ENCODE measurements around the gene HS3ST3A1.

Gene HS3ST3A1

DNA sequence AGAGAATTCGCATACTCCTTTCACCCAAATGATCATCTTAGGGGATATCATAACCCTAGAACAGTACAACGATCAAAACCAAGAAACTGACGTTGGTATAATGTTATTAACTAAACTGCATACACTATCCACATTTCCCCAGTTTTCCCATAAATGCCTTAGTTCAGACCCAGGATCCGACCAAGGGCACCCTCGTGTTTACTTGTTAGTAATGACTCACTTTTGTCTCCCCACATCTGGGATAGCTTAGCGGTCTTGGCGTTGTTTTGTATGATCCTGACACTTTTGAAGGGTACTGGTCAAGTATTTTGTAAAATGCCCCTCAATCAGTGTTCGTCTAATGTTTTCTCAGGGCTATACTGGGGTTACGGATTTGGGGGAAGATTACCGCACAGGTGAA, 8.0 kb downstream of the HS3ST3A1 start:
- H3K27me3 Mint-ChIP-seq (ENCODE audit: low read depth) = peaks cover 44% of the 10 kb centered on the region
- H3K36me3 Mint-ChIP-seq (ENCODE audit: low read depth) = no peaks in the 10 kb centered on the region
- no peak for DNase-seq (ENCODE audit: low spot score)
- no peak overlapping the region for H3K4me3 Mint-ChIP-seq
- H3K4me1 Mint-ChIP-seq (ENCODE audit: low read depth) = peaks cover 5% of the 10 kb centered on the region
- no peak overlapping the region for H3K27ac Mint-ChIP-seq
- H3K9me3 Mint-ChIP-seq = no peaks in the 10 kb centered on the region

DNA sequence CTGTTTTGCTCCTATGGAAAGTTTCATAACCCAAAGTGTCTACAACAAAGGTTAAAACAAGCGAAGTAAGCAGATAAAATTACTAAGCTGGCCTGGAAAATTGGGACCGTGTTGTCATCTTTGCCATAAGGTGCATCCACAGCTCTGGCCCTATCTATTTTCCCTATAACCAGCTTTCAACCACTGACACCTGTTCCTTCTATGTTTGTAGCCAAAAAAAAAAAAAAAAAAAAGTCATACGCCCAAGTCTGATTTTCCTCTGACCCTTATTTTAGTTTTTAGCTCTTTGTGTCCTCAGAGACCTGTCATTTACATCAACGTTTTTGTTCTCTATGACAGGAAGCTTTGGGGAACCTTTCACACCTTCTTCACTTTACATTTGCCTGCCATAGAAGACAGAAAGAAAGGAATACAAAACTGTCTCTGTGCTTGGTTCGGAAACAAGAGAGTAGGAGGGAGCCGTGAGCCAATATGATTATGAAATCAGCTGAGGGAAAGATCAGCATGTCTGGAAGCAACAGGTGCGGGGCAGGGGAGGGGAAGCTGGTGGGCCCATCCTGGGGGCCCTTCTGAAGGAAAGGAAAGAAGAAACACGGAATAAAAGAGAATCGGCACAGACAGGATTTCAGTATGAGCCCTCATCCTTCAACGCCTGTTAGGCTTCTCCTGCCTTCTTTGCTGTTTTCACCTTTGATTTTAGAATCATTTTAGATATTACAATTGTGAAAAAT, 8.5 kb downstream of the HS3ST3A1 start:
- Mint-ChIP-seq H3K9me3 (no peaks in the 10 kb centered on the region), H3K36me3 (ENCODE audit: low read depth) (no peaks in the 10 kb centered on the region), H3K27me3 (ENCODE audit: low read depth) (peaks cover 39% of the 10 kb centered on the region), H3K4me1 (ENCODE audit: low read depth) (peaks cover 5% of the 10 kb centered on the region), H3K4me3 (no peak overlapping the region), H3K27ac (no peak overlapping the region)
- no peak for DNase-seq (ENCODE audit: low spot score)

DNA sequence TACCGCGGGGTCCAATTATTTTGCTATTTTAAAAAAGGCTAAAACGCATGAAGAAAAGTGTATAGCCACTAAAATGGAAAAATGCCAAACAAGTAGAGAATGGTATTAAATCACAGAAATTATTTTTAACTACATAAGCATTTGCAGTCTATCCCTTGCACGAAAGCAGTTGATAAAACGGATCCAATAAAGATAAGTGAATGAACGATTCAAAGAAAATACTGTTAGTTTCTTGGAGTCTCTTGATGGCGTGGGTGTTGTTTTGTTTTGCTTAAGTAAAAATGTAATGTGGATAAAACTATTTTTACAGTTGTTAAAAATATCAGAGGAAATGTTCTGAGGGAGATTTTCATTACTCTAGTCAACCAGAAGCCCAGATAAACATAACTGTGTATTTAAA, 9.3 kb downstream of the HS3ST3A1 start:
- peaks cover 2% of the 10 kb centered on the region for H3K4me1 Mint-ChIP-seq (ENCODE audit: low read depth)
- no peak overlapping the region for H3K4me3 Mint-ChIP-seq
- no peaks in the 10 kb centered on the region for H3K36me3 Mint-ChIP-seq (ENCODE audit: low read depth)
- no peak overlapping the region for H3K27ac Mint-ChIP-seq
- no peak for DNase-seq (ENCODE audit: low spot score)
- no peaks in the 10 kb centered on the region for H3K9me3 Mint-ChIP-seq
- H3K27me3 Mint-ChIP-seq (ENCODE audit: low read depth) = peaks cover 32% of the 10 kb centered on the region

DNA sequence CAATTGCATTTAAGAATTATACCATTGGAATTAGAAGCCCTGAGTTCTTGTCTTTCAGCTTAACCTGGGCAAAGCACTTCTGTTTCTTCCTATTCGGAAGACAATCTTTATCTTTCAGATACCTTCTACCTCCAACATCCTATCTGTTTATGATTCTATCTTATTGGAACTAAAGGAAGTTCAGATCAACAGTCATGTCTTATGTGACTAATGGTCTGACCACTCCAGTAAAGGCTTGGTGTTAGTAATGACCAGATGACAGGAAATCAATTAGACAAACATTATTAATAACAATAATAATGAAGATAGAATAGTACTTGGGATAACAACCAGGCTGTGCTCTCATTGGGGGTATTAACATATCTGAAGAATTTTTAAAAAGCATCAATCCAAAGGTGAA, 11.3 kb downstream of the HS3ST3A1 start:
- peaks cover 16% of the 10 kb centered on the region for H3K27me3 Mint-ChIP-seq (ENCODE audit: low read depth)
- no peaks in the 10 kb centered on the region for H3K36me3 Mint-ChIP-seq (ENCODE audit: low read depth)
- H3K27ac Mint-ChIP-seq = no peak overlapping the region
- no peaks in the 10 kb centered on the region for H3K9me3 Mint-ChIP-seq
- DNase-seq (ENCODE audit: low spot score) = no peak
- H3K4me1 Mint-ChIP-seq (ENCODE audit: low read depth) = peaks cover 2% of the 10 kb centered on the region
- H3K4me3 Mint-ChIP-seq = no peak overlapping the region

DNA sequence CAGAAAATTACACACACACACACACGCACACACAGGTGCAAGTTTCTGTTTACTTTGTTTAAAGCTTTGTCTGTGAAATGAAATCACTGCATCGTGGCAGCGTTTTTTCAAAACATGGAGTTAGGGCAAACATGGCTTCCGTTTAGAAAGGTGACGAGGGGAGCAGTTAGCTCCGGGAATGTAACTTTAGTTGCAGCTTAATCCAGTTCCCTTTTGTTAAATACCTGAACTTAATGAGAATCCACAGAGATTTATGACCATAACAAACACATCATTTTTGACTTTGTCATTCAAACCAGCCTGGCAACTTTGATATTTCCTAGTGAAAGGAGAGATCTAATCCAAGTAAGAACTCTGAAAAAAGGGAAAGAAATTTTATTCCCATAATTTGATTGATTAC, 12.1 kb downstream of the HS3ST3A1 start:
- H3K27me3 Mint-ChIP-seq (ENCODE audit: low read depth) = peaks cover 8% of the 10 kb centered on the region
- no peaks in the 10 kb centered on the region for H3K36me3 Mint-ChIP-seq (ENCODE audit: low read depth)
- DNase-seq (ENCODE audit: low spot score) = no peak
- H3K4me1 Mint-ChIP-seq (ENCODE audit: low read depth) = no peaks in the 10 kb centered on the region
- no peak overlapping the region for H3K4me3 Mint-ChIP-seq
- no peak overlapping the region for H3K27ac Mint-ChIP-seq
- no peaks in the 10 kb centered on the region for H3K9me3 Mint-ChIP-seq

DNA sequence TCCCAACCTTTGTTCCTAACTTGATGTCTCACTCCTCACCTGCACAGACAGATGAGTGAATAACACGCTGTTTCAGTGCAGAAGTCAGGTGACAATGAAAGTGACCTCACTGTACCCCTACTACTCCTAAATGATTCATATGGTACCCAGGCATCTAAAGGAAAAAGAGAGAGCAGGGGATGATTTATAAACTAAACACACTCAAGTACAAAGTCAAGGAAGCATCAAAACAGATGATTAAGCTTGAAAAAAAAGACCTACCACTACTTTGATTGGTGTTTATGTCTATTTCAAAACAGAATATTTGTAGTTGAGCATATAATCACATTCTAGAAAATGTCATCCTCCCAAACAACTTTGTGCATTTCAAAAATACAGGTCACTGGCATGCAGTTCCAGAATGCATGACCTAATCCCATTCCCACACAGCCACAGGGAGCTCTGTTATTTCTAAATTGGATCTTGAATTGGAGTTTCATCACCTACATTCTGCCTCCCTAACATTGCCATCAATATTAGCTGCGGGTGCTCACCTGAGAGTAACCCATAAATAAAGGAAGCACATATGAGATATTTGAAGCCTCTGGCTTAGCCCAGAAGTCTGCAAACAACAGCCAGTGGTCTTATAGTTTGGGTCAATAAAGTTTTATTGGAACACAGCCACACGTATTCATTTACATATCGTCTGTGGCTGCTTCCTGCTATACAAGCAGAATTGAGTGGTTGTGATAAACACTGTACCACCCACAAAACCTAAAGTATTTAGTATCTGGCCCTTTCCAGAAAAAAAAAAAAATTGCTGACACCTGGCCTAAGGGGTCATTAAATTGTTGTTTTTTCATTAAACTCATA, 14.0 kb downstream of the HS3ST3A1 start:
- Mint-ChIP-seq H3K27me3 (ENCODE audit: low read depth) (peaks cover 9% of the 10 kb centered on the region), H3K4me1 (ENCODE audit: low read depth) (no peaks in the 10 kb centered on the region), H3K4me3 (no peak overlapping the region), H3K9me3 (no peaks in the 10 kb centered on the region), H3K27ac (no peak overlapping the region), H3K36me3 (ENCODE audit: low read depth) (no peaks in the 10 kb centered on the region)
- no peak for DNase-seq (ENCODE audit: low spot score)

DNA sequence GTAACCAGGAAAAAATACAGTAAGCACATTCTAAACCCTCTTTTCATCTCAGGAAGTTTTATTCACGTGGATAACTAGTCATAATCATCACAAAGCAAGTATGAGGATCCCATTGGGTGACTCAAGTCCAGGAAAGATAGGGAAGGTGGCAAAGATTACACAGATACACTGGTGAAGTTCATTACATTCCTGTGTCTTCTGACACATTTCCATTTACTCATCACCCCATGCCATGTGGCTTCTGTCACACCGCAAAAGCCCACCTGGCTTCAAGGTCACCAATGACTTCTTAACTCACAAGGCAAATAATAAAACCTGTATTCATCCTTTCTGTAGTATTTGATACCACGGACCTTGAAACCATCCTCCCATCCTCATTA, 17.0 kb downstream of the HS3ST3A1 start:
- Mint-ChIP-seq H3K9me3 (no peaks in the 10 kb centered on the region), H3K4me1 (ENCODE audit: low read depth) (no peaks in the 10 kb centered on the region), H3K27ac (no peak overlapping the region), H3K4me3 (no peak overlapping the region), H3K36me3 (ENCODE audit: low read depth) (no peaks in the 10 kb centered on the region), H3K27me3 (ENCODE audit: low read depth) (peaks cover 7% of the 10 kb centered on the region)
- DNase-seq (ENCODE audit: low spot score) = no peak

DNA sequence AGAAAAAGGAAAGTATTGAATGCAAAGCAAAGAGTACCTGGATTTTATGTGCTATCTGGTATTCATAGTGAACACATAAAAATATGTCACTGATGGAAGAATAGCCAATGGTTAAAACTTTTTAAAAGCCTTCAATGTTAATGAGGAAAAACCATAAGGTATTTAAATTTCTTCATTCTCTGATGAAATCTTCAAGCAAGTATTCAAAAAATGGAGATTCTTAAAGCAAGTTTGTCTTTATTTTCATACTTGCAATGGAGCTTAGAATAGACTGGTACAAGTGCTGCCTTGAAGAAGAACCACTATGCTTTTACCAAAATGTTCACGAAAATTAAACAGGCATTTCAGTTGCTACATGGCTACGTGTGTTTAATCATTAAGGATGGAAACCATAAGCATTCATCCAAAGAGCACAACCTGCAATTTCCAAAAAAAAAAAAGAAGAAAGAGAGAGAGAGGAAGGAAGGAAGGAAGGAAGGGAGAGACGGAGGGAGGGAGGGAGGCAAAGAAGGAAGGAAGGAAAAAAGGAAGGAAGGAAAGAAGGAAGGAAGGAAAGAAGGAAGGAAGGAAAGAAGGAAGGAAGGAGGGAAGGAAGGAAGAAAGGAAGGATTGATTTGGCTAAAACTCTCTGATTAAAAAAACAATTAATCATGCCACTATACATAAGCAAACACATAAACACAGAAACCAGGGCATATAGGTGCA, 17.6 kb downstream of the HS3ST3A1 start:
- Mint-ChIP-seq H3K27me3 (ENCODE audit: low read depth) (peaks cover 5% of the 10 kb centered on the region), H3K27ac (no peak overlapping the region), H3K36me3 (ENCODE audit: low read depth) (no peaks in the 10 kb centered on the region), H3K4me3 (no peak overlapping the region), H3K4me1 (ENCODE audit: low read depth) (no peaks in the 10 kb centered on the region), H3K9me3 (no peaks in the 10 kb centered on the region)
- no peak for DNase-seq (ENCODE audit: low spot score)

DNA sequence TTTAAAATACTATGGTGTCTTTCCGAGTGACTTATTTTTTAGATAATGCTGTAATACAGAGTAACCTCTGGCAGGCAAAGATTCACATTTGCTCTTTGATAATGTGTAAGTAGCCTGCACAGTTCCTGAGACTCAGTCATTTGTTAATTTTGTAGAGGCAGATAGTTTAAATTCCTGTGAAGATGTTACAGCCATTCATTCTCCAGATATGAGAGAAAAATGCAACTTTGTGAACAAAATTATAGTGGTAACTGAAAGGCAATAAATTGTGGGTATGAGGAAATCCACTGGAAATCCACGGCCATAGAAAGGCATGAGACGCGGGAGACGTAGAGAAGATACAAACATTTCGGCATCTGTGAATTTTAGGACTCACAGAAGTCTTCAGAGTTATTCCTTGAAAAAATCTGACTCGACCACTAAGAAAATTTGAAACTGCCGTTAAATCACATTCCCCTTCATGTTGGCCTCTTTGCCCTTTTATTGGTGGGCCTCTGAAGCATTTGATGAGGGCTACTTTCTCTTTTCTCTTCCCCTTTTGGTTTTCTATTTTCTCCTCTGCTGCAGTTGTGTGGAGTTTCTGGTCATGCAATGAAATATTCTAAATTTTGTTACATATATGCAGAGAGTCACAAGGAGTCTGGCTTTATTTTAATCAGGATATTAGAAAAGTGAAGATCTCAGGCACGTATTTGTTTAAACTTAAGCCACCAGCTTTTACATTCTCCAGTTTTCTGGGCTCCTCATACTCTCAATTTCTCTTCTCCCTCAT, 18.8 kb downstream of the HS3ST3A1 start:
- no peaks in the 10 kb centered on the region for H3K9me3 Mint-ChIP-seq
- H3K36me3 Mint-ChIP-seq (ENCODE audit: low read depth) = no peaks in the 10 kb centered on the region
- no peak overlapping the region for H3K27ac Mint-ChIP-seq
- H3K4me3 Mint-ChIP-seq = no peak overlapping the region
- H3K27me3 Mint-ChIP-seq (ENCODE audit: low read depth) = peaks cover 5% of the 10 kb centered on the region
- H3K4me1 Mint-ChIP-seq (ENCODE audit: low read depth) = no peaks in the 10 kb centered on the region
- DNase-seq (ENCODE audit: low spot score) = no peak

DNA sequence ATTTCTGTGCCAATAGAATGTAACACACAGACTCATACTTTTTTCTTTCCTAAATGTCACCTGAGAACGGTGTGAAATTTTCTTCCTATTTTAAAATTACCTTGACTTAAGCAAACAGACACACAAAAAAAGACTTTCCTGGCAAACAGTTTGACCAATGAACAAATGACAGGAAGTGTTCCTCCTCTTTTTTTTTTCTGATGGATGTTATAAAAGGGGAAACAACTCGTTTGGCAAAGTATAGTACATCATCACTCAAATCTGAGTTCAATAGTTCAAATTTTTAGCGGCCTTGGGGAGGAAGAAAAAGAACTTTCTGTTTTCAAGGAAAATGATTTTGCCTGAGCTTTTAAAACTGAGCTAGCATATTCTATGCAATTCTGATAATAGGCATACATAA, 19.8 kb downstream of the HS3ST3A1 start:
- Mint-ChIP-seq H3K27ac (no peak overlapping the region), H3K27me3 (ENCODE audit: low read depth) (peaks cover 5% of the 10 kb centered on the region), H3K4me3 (no peak overlapping the region), H3K36me3 (ENCODE audit: low read depth) (no peaks in the 10 kb centered on the region), H3K4me1 (ENCODE audit: low read depth) (no peaks in the 10 kb centered on the region), H3K9me3 (no peaks in the 10 kb centered on the region)
- no peak for DNase-seq (ENCODE audit: low spot score)

DNA sequence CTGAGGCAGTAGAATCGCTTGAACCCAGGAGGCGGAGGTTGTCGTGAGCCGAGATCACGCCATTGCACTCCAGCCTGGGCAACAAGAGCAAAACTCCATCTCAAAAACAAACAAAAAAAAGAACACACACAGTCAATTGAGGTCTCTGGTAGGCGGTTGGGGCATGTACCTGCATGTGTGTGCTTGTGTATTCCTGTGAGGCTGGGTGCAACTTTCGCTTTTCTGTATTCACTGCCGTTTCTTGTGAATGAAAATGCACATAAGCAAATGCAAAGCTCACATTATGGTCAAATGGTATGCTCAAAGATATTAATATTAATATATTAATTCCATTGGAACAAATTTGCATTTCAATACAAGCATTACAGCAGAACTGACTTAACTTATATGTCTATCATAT, 20.9 kb downstream of the HS3ST3A1 start:
- H3K27ac Mint-ChIP-seq = no peak overlapping the region
- peaks cover 5% of the 10 kb centered on the region for H3K27me3 Mint-ChIP-seq (ENCODE audit: low read depth)
- H3K4me3 Mint-ChIP-seq = no peak overlapping the region
- no peaks in the 10 kb centered on the region for H3K4me1 Mint-ChIP-seq (ENCODE audit: low read depth)
- no peak for DNase-seq (ENCODE audit: low spot score)
- H3K36me3 Mint-ChIP-seq (ENCODE audit: low read depth) = no peaks in the 10 kb centered on the region
- H3K9me3 Mint-ChIP-seq = no peaks in the 10 kb centered on the region

DNA sequence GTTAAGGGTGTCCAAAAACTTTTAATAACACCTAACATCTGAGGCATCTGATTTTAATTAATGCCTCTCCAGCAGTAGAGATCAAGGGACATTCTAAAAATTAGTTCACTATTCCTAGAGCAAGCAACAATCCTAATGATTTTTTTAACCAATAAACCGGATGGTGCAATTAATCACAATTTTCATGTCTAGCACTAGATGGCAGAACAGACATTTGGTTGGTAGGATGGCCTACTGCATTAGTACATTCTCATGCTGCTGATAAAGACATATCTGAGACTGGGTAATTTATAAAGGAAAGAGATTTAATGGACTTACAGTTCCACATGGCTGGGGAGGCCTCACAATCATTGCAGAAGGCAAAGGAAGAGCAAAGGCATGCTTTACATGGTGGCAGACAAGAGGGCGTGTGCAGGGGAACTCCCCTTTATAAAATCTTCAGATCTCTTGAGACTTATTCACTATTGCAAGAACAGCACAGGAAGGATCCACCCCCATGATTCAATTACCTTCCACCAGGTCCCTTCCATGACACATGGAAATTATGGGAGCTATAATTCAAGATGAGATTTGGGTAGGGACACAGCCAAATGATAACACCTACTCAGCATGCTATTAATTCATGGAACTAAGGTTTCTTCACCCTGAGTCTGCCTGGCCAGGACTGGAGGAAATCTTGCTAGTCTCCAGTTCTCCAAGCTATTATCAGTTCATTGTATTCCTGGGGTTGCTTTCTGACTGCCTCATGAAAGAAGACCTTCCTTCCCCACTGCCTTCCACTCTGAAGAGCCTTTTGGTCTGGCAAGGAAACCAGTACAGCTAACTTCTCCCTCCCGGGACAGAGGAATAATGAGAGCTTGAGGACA, 24.8 kb downstream of the HS3ST3A1 start:
- H3K9me3 Mint-ChIP-seq = no peaks in the 10 kb centered on the region
- H3K36me3 Mint-ChIP-seq (ENCODE audit: low read depth) = no peaks in the 10 kb centered on the region
- H3K27ac Mint-ChIP-seq = no peak overlapping the region
- peaks cover 5% of the 10 kb centered on the region for H3K27me3 Mint-ChIP-seq (ENCODE audit: low read depth)
- no peak overlapping the region for H3K4me3 Mint-ChIP-seq
- no peaks in the 10 kb centered on the region for H3K4me1 Mint-ChIP-seq (ENCODE audit: low read depth)
- no peak for DNase-seq (ENCODE audit: low spot score)

DNA sequence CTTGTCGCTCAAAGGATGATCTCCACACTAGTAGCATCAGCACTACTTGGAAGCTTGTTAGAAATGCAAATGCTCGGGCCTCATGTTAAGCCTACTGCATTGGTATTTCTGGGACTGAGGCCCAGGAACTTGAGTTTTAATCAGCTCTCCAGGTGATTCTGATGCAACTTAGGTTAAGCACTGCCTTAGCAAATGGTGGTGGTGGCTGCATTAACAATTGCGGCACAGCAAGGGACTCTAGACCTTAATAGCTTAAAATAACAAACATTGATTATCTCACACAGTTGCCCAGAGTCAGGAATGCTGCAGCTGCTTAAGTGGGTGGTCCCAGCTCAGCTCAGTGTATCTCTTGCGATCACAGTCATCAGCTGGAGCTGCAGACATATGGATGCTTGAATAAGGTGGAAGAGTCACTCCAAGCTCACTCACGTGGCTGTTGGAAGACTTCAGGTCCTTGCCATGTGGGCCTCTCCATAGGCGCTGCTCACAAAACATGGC, 25.8 kb downstream of the HS3ST3A1 start:
- H3K9me3 Mint-ChIP-seq = no peaks in the 10 kb centered on the region
- H3K4me1 Mint-ChIP-seq (ENCODE audit: low read depth) = no peaks in the 10 kb centered on the region
- H3K36me3 Mint-ChIP-seq (ENCODE audit: low read depth) = no peaks in the 10 kb centered on the region
- no peak overlapping the region for H3K4me3 Mint-ChIP-seq
- peaks cover 9% of the 10 kb centered on the region for H3K27me3 Mint-ChIP-seq (ENCODE audit: low read depth)
- no peak overlapping the region for H3K27ac Mint-ChIP-seq
- no peak for DNase-seq (ENCODE audit: low spot score)

All from T-helper 2 cell treated with Interferon-gamma antibody and Interleukin-4, amounts not matched to agents 5 μg/mL and 100 μg/mL, for 36 hours (primary cell).